Thyroid gland (tissue), 4 donors: Measurements from ENCODE around the gene HNF1B. TPM values are rescaled to one million over a fixed set of nuclear protein-coding genes. Genes with fewer than 3 reads are reported as not detected.

ENCODE experiments used
- DNase-seq, 2 donors: peaks; one replicate each; pipeline ENCODE4 v3.0.0-alpha.2; 2019
- H3K27ac ChIP-seq, 3 donors: fragments of 200-600 bp; sonication (generic); 1 replicate in 2 of 3; 2 replicates in 1 of 3; pipeline ENCODE4 v1.5.1; 2016 to 2019; ENCODE audit warnings: mild to moderate bottlenecking in 1 of 3, moderate library complexity in 1 of 3
- H3K27me3 ChIP-seq: fragments of 200-600 bp; sonication (generic); one replicate; pipeline ENCODE4 v1.5.1; 2019
- H3K36me3 ChIP-seq, 2 donors: fragments of 200-600 bp; sonication (generic); one replicate each; pipeline ENCODE4 v1.5.1; 2016 to 2019
- H3K4me1 ChIP-seq, 2 donors: fragments of 200-600 bp; sonication (generic); one replicate each; pipeline ENCODE4 v1.5.1; 2017 to 2019
- H3K4me3 ChIP-seq, 3 donors: fragments of 200-600 bp; sonication (generic); replicated peaks in 1 of 3; 1 replicate in 2 of 3; 2 replicates in 1 of 3; pipeline ENCODE4 v1.5.1; 2016; ENCODE audit warnings: mild to moderate bottlenecking in 1 of 3
- H3K9me3 ChIP-seq: fragments of 200-600 bp; sonication (generic); one replicate; pipeline ENCODE4 v1.5.1; 2017
- CTCF ChIP-seq, 6 experiments: fragments of 200-600 bp in 3 of 6; fragments of 450-650 bp in 3 of 6; sonication (generic) in 3 of 6; IDR thresholded peaks; one replicate each; pipeline ENCODE4 v1.5.1; 2016 to 2019; ENCODE audit warnings: antibody characterized with exemption in 6 of 6, mild to moderate bottlenecking in 2 of 6, inconsistent platforms in 1 of 6, moderate library complexity in 1 of 6
- POLR2A ChIP-seq, 2 donors: fragments of 450-650 bp; IDR thresholded peaks; one replicate each; pipeline ENCODE4 v1.6.1; 2017; ENCODE audit warnings: antibody characterized with exemption in 2 of 2, mild to moderate bottlenecking in 2 of 2, moderate library complexity in 1 of 2
- WGBS, 2 donors: methylation state at CpG; one replicate each; pipeline ENCODE4 v1.1.5; 2017; 5-methylcytosine and 5-hydroxymethylcytosine counted together
- intact Hi-C: fragments of 100-400 bp; cut with DNase I; formaldehyde crosslinking; loops from one replicate; pipeline ENCODE4 v1.15.1; 2023
- total RNA-seq, 4 donors: library from RNA; depleted of rRNA; stranded (reverse); fragments of >200 nt; gene quantifications; one replicate each; pipeline ENCODE4 v1.2.3, GENCODE V29; 2016

HNF1B gene
- total RNA-seq, 4 donors from 2014 or later = not detected

- no peak overlapping the region for H3K4me3 ChIP-seq
- TF ChIP-seq POLR2A (IDR thresholded peaks at IDR 0.05) (no peak), CTCF (IDR thresholded peaks at IDR 0.05) (no peak)
- H3K36me3 ChIP-seq = no peaks in the 10 kb centered on the region
- no peak overlapping the region for H3K27ac ChIP-seq
- no peak for DNase-seq
- H3K27me3 ChIP-seq = no peaks in the 10 kb centered on the region
- H3K9me3 ChIP-seq = no peaks in the 10 kb centered on the region
- 82 to 83% methylated on average over 4 of the region's 4 CpGs for WGBS, 2 donors
- intact Hi-C loops = no loop called here
- H3K4me1 ChIP-seq = no peaks in the 10 kb centered on the region
Measured at GRCh38 chr17:37779554-37779953, 34.7 kb upstream of the HNF1B start.

- no peaks in the 10 kb centered on the region for H3K27me3 ChIP-seq
- no peaks in the 10 kb centered on the region for H3K4me1 ChIP-seq
- TF ChIP-seq POLR2A (IDR thresholded peaks at IDR 0.05) (no peak), CTCF (IDR thresholded peaks at IDR 0.05) (no peak)
- intact Hi-C loops = no loop called here
- WGBS, 2 donors = 63 to 69% methylated on average over 5 of the region's 5 CpGs
- H3K27ac ChIP-seq = no peak overlapping the region
- DNase-seq = no peak
- no peak overlapping the region for H3K4me3 ChIP-seq
- H3K9me3 ChIP-seq = no peaks in the 10 kb centered on the region
- no peaks in the 10 kb centered on the region for H3K36me3 ChIP-seq
Measured at GRCh38 chr17:37774504-37774903, 29.6 kb upstream of the HNF1B start.

- H3K4me3 ChIP-seq = no peak overlapping the region
- no peaks in the 10 kb centered on the region for H3K36me3 ChIP-seq
- no peaks in the 10 kb centered on the region for H3K4me1 ChIP-seq
- intact Hi-C loops = no loop called here
- DNase-seq = no peak
- 82 to 87% methylated on average over 2 of the region's 2 CpGs for WGBS, 2 donors
- H3K9me3 ChIP-seq = no peaks in the 10 kb centered on the region
- H3K27ac ChIP-seq = no peak overlapping the region
- H3K27me3 ChIP-seq = no peaks in the 10 kb centered on the region
- no peak for TF ChIP-seq POLR2A (IDR thresholded peaks at IDR 0.05)
- TF ChIP-seq CTCF (IDR thresholded peaks at IDR 0.05) = no peak
Measured at GRCh38 chr17:37772982-37773381, 28.1 kb upstream of the HNF1B start.

- TF ChIP-seq POLR2A (IDR thresholded peaks at IDR 0.05) (no peak), CTCF (IDR thresholded peaks at IDR 0.05) (peak; percentile 46 to 80 (median 72))
- WGBS, 2 donors = 48 to 53% methylated on average over 17 of the region's 17 CpGs
- Histone ChIP-seq H3K4me3 (no peak overlapping the region), H3K4me1 (no peaks in the 10 kb centered on the region), H3K36me3 (no peaks in the 10 kb centered on the region), H3K27me3 (no peaks in the 10 kb centered on the region), H3K9me3 (no peaks in the 10 kb centered on the region), H3K27ac (no peak overlapping the region)
- peak; percentile 69 to 78 for DNase-seq
- intact Hi-C loops = no loop called here
Measured at GRCh38 chr17:37770631-37771518, 26.0 kb upstream of the HNF1B start.

GRCh38 chr17:37769050-37769449 lies 24.2 kb upstream of the HNF1B start:
- intact Hi-C loops = loop anchor here (5.0 kb wide), 1 partner anchor 117 kb away; no protein-coding TSS in a partner anchor
- Histone ChIP-seq H3K27ac (no peak overlapping the region), H3K27me3 (no peaks in the 10 kb centered on the region), H3K36me3 (no peaks in the 10 kb centered on the region), H3K9me3 (no peaks in the 10 kb centered on the region), H3K4me1 (no peaks in the 10 kb centered on the region), H3K4me3 (no peak overlapping the region)
- 92 to 96% methylated on average over 6 of the region's 6 CpGs for WGBS, 2 donors
- no peak for TF ChIP-seq POLR2A (IDR thresholded peaks at IDR 0.05)
- no peak for TF ChIP-seq CTCF (IDR thresholded peaks at IDR 0.05)
- DNase-seq = no peak
